K562 (cell line): ENCODE results near the gene MAGEB4. TPM values are rescaled to one million over a fixed set of nuclear protein-coding genes. Genes with fewer than 3 reads are reported as not detected.

Experiments
- BDP1 ChIP-seq: IDR thresholded peaks from 3 replicates; pipeline ENCODE4 v1.6.1; 2011; ENCODE audit not compliant: insufficient read length, insufficient read depth
- CBX2 ChIP-seq: fragments of 200-600 bp; sonication (generic); IDR thresholded peaks from one replicate; pipeline ENCODE4 v1.6.1; 2012; ENCODE audit warnings: mild to moderate bottlenecking, low read length, inconsistent platforms; ENCODE audit not compliant: insufficient read depth, poor library complexity, severe bottlenecking
- CHD2 ChIP-seq: IDR thresholded peaks from 2 replicates; pipeline ENCODE4 v1.6.1; 2011; ENCODE audit warnings: low read depth, low read length
- DPF2 ChIP-seq: fragments of 450-650 bp; IDR thresholded peaks from 2 replicates; pipeline ENCODE4 v1.6.1; 2016
- ESRRA ChIP-seq: fragments of 450-650 bp; IDR thresholded peaks from 2 replicates; pipeline ENCODE4 v1.6.1; 2014; ENCODE audit warnings: low read depth, mild to moderate bottlenecking, moderate library complexity, borderline replicate concordance
- FOS ChIP-seq: IDR thresholded peaks from 3 replicates; pipeline ENCODE4 v1.6.1; 2011; ENCODE audit not compliant: insufficient read length; ENCODE audit errors: extremely low read depth
- HDAC1 ChIP-seq, 2 experiments: fragments of 450-650 bp; IDR thresholded peaks; 2 replicates each; pipeline ENCODE4 v1.6.1; 2016 to 2017; ENCODE audit warnings: inconsistent platforms in 1 of 2, mild to moderate bottlenecking in 1 of 2, moderate library complexity in 1 of 2
- HDAC2 ChIP-seq: fragments of 450-650 bp; IDR thresholded peaks from 2 replicates; pipeline ENCODE4 v1.6.1; 2016; ENCODE audit warnings: mild to moderate bottlenecking
- JUND ChIP-seq, 2 experiments: IDR thresholded peaks; 2 replicates in 1 of 2; 3 replicates in 1 of 2; pipeline ENCODE4 v1.6.1; 2011; ENCODE audit warnings: borderline replicate concordance in 2 of 2, low read depth in 2 of 2, low read length in 2 of 2, improper control_type of control experiment in 1 of 2, missing biosample characterization in 1 of 2, missing genetic modification characterization in 1 of 2, missing genetic modification reagents in 1 of 2
- KAT2B ChIP-seq: IDR thresholded peaks from one replicate; pipeline ENCODE4 v1.6.1; 2012; ENCODE audit warnings: low read depth, mild to moderate bottlenecking, control low read depth, inconsistent platforms, low read length, moderate library complexity
- KLF16 ChIP-seq: IDR thresholded peaks from 2 replicates; pipeline ENCODE4 v1.6.1; 2016; ENCODE audit warnings: antibody characterized with exemption
- MEIS2 ChIP-seq: fragments of 450-650 bp; IDR thresholded peaks from 2 replicates; pipeline ENCODE4 v1.6.1; 2014; ENCODE audit warnings: mild to moderate bottlenecking; ENCODE audit not compliant: partially characterized antibody
- NCOR1 ChIP-seq: fragments of 450-650 bp; IDR thresholded peaks from 2 replicates; pipeline ENCODE4 v1.6.1; 2016; ENCODE audit warnings: mild to moderate bottlenecking, moderate library complexity
- NR4A1 ChIP-seq, 2 experiments: fragments of 250-450 bp in 1 of 2; fragments of 450-650 bp in 1 of 2; sonication (Bioruptor Pico) in 1 of 2; IDR thresholded peaks; 2 replicates each; pipeline versions ENCODE4 v1.4.0 to v1.6.1; 2016 to 2020; ENCODE audit warnings: mild to moderate bottlenecking in 2 of 2, missing compliant biosample characterization in 1 of 2, missing genetic modification characterization in 1 of 2, moderate library complexity in 1 of 2
- PHB ChIP-seq: fragments of 250-450 bp; sonication (Bioruptor Pico); IDR thresholded peaks from 2 replicates; pipeline ENCODE4 v1.5.0; 2021
- POLR3A ChIP-seq: IDR thresholded peaks from 2 replicates; pipeline ENCODE4 v1.6.1; 2011; ENCODE audit warnings: borderline replicate concordance, mild to moderate bottlenecking, moderate library complexity; ENCODE audit not compliant: insufficient read length, insufficient read depth; ENCODE audit errors: extremely low read depth
- SNAPC5 ChIP-seq: fragments of 250-450 bp; sonication (Bioruptor Pico); IDR thresholded peaks from 2 replicates; pipeline ENCODE4 v1.8.0; 2021; ENCODE audit warnings: moderate library complexity, mild to moderate bottlenecking, inconsistent platforms
- SRSF7 ChIP-seq: fragments of 200-400 bp; formaldehyde crosslinking; optimal IDR thresholded peaks from 2 replicates; pipeline ENCODE3; 2017; ENCODE audit warnings: mild to moderate bottlenecking, low read depth, low read length
- TAL1 ChIP-seq: fragments of 450-650 bp; IDR thresholded peaks from 2 replicates; pipeline ENCODE4 v1.6.1; 2016; ENCODE audit warnings: mild to moderate bottlenecking
- USF1 ChIP-seq: sonication (generic); formaldehyde crosslinking; IDR thresholded peaks from 2 replicates; pipeline ENCODE4 v1.9.0; 2022; ENCODE audit warnings: mild to moderate bottlenecking, missing genetic modification reagents
- XRCC4 ChIP-seq: IDR thresholded peaks from one replicate; pipeline ENCODE4 v1.6.1; 2011; ENCODE audit not compliant: insufficient read depth, insufficient read length; ENCODE audit errors: extremely low read depth
- ZNF41 ChIP-seq: fragments of 250-450 bp; sonication (Bioruptor Pico); conservative IDR thresholded peaks from 2 replicates; pipeline ENCODE4 v1.4.0; 2020; ENCODE audit warnings: mild to moderate bottlenecking
- polyA plus RNA-seq, 8 experiments: library from polyadenylated mRNA; depleted of rRNA in 4 of 8; stranded (reverse) in 5 of 8; unstranded in 3 of 8; fragments of >200 nt; fragmentation: Nextera tagmentation in 2 of 8; fragmentation: Illumina TruSeq in 1 of 8; extraction: Ambion mirVana in 2 of 8; extraction: Trizol in 1 of 8; gene quantifications; 2 replicates each; pipeline versions ENCODE4 v1.2.1 to v1.2.3, GENCODE V29; 2011 to 2014; ENCODE audit warnings: inconsistent platforms in 1 of 8, missing spikeins in 1 of 8
- total RNA-seq, 7 experiments: library from RNA; depleted of rRNA in 6 of 7; stranded (reverse); fragments of >200 nt in 6 of 7; fragmentation: Illumina TruSeq in 2 of 7; extraction: Trizol in 2 of 7; gene quantifications; 2 replicates each; pipeline versions ENCODE4 v1.2.1 to v1.2.3, GENCODE V29; 2011 to 2021; ENCODE audit warnings: low replicate concordance in 1 of 7
- TF ChIP-seq, protein P1 (sequence below), 2 experiments: fragments of 450-650 bp in 1 of 2; IDR thresholded peaks; 2 replicates each; pipeline ENCODE4 v1.6.1; 2011 to 2017; ENCODE audit warnings: low read depth in 2 of 2, antibody characterized with exemption in 1 of 2, borderline replicate concordance in 1 of 2, low read length in 1 of 2, mild to moderate bottlenecking in 1 of 2, mixed read lengths in 1 of 2; ENCODE audit not compliant: control insufficient read depth in 1 of 2
- TF ChIP-seq, protein P2 (sequence below), 2 experiments: IDR thresholded peaks; 2 replicates each; pipeline ENCODE4 v1.6.1; 2011; ENCODE audit warnings: borderline replicate concordance in 1 of 2, control low read depth in 1 of 2, low read depth in 1 of 2, low read length in 1 of 2, mild to moderate bottlenecking in 1 of 2, mixed read lengths in 1 of 2, moderate library complexity in 1 of 2; ENCODE audit not compliant: insufficient read depth in 1 of 2, insufficient read length in 1 of 2, poor library complexity in 1 of 2, severe bottlenecking in 1 of 2; ENCODE audit errors: extremely low read depth in 1 of 2

MAGEB4 gene
- total and polyA plus RNA-seq, 9 of the 15 experiments (the other 6 are each of a cell fraction or from before 2014, with no cell fraction given), result 0.04 to 0.09 (median 0.06) TPM; not detected in 6

GRCh38 chrX:30217465-30217864, 24.3 kb upstream of the MAGEB4 start (continued):
- TF ChIP-seq PHB (CRISPR knock-in tag), result no peak
- no peak for TF ChIP-seq FOS
- TF ChIP-seq, protein P1, sequence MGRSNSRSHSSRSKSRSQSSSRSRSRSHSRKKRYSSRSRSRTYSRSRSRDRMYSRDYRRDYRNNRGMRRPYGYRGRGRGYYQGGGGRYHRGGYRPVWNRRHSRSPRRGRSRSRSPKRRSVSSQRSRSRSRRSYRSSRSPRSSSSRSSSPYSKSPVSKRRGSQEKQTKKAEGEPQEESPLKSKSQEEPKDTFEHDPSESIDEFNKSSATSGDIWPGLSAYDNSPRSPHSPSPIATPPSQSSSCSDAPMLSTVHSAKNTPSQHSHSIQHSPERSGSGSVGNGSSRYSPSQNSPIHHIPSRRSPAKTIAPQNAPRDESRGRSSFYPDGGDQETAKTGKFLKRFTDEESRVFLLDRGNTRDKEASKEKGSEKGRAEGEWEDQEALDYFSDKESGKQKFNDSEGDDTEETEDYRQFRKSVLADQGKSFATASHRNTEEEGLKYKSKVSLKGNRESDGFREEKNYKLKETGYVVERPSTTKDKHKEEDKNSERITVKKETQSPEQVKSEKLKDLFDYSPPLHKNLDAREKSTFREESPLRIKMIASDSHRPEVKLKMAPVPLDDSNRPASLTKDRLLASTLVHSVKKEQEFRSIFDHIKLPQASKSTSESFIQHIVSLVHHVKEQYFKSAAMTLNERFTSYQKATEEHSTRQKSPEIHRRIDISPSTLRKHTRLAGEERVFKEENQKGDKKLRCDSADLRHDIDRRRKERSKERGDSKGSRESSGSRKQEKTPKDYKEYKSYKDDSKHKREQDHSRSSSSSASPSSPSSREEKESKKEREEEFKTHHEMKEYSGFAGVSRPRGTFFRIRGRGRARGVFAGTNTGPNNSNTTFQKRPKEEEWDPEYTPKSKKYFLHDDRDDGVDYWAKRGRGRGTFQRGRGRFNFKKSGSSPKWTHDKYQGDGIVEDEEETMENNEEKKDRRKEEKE (IDR thresholded peaks at IDR 0.05; ENCODE audit: borderline replicate concordance in 1 of 2, control insufficient read depth in 1 of 2, low read depth in 2 of 2, low read length in 1 of 2), result no peak
- TF ChIP-seq NCOR1, result peak; percentile 36
- TF ChIP-seq SRSF7, result no peak
- peak; percentile 62 for TF ChIP-seq TAL1
- TF ChIP-seq CHD2, result no peak
- TF ChIP-seq DPF2, result peak; percentile 56; the same call in 1 of the 2 replicates
- no peak for TF ChIP-seq XRCC4
- peak; percentile 53; the same call in 1 of the 2 replicates for TF ChIP-seq JUND (IDR thresholded peaks at IDR 0.05; ENCODE audit: borderline replicate concordance, low read depth, low read length)
- peak; percentile 53; the same call in 2 of the 3 replicates for TF ChIP-seq JUND (tag; IDR thresholded peaks at IDR 0.05; ENCODE audit: borderline replicate concordance, low read depth, low read length)
- TF ChIP-seq HDAC1 (IDR thresholded peaks at IDR 0.05), result no peak
- TF ChIP-seq NR4A1 (CRISPR knock-in tag; IDR thresholded peaks at IDR 0.05), result no peak
- TF ChIP-seq NR4A1 (tag; IDR thresholded peaks at IDR 0.05), result no peak
- TF ChIP-seq, protein P2, sequence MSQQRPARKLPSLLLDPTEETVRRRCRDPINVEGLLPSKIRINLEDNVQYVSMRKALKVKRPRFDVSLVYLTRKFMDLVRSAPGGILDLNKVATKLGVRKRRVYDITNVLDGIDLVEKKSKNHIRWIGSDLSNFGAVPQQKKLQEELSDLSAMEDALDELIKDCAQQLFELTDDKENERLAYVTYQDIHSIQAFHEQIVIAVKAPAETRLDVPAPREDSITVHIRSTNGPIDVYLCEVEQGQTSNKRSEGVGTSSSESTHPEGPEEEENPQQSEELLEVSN (IDR thresholded peaks at IDR 0.05; ENCODE audit: borderline replicate concordance in 1 of 2, extremely low read depth in 1 of 2, insufficient read depth in 1 of 2, insufficient read length in 1 of 2, low read depth in 1 of 2, low read length in 1 of 2, poor library complexity in 1 of 2, severe bottlenecking in 1 of 2), result no peak
- 0 out of 2 replicates have a peak, but pooled peaks have one; percentile 16 for TF ChIP-seq KLF16
- TF ChIP-seq HDAC2, result no peak
- no peak for TF ChIP-seq KAT2B
- TF ChIP-seq ZNF41 (CRISPR knock-in tag), result no peak
- peak; percentile 32; the same call in 1 of the 2 replicates for TF ChIP-seq ESRRA
- no peak for TF ChIP-seq USF1 (CRISPR knock-in tag)
- TF ChIP-seq BDP1, result no peak
- no peak for TF ChIP-seq POLR3A
- peak; percentile 69 for TF ChIP-seq MEIS2
- TF ChIP-seq SNAPC5, result no peak
- TF ChIP-seq CBX2, result no peak
